Astrocyte of the cerebellum (primary cell): ENCODE measurements around the gene NCAPG.
A peak's percentile ranks its signal among the peaks of the same experiment; 100 is the strongest.

ENCODE experiments used
- DNase-seq: peaks from one replicate; pipeline ENCODE4 v3.0.0-alpha.2; 2011; ENCODE audit warnings: low read depth
- H3K4me3 ChIP-seq: 2 replicates; pipeline ENCODE4 v1.5.1; 2011; ENCODE audit warnings: mild to moderate bottlenecking, low read depth, low read length, moderate library complexity
- in situ Hi-C: cut with HindIII; loops from 2 replicates; pipeline ENCODE4 v1.10.0; 2017; ENCODE audit warnings: low sequenced_read_pairs
- TF ChIP-seq, protein P1 (sequence below): IDR thresholded peaks from 2 replicates; pipeline ENCODE4 v1.5.1; 2012; ENCODE audit warnings: low read length, low read depth, moderate library complexity, mild to moderate bottlenecking; ENCODE audit errors: missing control alignments

Gene NCAPG

DNA sequence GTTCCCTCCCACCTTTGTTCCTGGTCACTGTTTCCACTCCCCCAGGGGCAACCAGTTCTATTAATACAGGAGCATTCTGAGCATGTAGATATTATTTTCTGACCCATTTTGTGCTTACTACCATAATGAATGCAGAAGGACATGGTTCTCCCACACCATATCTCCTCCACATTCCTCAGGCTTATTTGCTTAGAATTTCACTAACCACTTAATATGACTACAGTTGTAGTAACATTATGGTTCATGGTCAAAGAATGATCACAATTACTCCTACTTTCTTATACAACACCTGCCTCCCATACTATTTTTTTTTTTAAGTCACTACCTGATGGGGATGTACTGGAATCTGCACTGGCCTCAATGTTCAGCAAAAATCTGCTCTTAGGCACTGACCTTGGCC is 21.8 kb upstream of the NCAPG start:
- no peak for DNase-seq
- in situ Hi-C loops: no loop called here
- no peak overlapping the region for H3K4me3 ChIP-seq
- TF ChIP-seq, protein P1, sequence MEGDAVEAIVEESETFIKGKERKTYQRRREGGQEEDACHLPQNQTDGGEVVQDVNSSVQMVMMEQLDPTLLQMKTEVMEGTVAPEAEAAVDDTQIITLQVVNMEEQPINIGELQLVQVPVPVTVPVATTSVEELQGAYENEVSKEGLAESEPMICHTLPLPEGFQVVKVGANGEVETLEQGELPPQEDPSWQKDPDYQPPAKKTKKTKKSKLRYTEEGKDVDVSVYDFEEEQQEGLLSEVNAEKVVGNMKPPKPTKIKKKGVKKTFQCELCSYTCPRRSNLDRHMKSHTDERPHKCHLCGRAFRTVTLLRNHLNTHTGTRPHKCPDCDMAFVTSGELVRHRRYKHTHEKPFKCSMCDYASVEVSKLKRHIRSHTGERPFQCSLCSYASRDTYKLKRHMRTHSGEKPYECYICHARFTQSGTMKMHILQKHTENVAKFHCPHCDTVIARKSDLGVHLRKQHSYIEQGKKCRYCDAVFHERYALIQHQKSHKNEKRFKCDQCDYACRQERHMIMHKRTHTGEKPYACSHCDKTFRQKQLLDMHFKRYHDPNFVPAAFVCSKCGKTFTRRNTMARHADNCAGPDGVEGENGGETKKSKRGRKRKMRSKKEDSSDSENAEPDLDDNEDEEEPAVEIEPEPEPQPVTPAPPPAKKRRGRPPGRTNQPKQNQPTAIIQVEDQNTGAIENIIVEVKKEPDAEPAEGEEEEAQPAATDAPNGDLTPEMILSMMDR: no peak

DNA sequence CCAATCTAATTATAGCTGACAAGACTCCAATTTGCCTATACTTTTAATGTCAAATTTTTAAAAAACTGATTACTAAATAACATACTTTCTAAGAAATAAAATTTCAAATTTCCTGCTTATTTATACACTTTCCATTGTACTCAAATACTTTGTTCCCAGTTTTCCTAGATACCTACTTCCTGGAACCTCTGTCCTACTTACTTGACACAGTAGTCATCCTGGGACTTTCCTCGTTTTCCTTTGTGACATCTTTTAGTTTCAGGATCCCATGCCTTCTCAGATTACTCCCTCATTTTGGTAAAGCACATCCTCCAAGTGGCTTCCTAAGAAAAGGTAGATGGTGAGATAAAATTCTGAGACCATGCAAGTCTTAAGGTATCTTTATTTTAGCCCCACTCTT is 16.0 kb upstream of the NCAPG start:
- TF ChIP-seq, protein P1: no peak
- DNase-seq: no peak
- in situ Hi-C loops: no loop called here
- no peak overlapping the region for H3K4me3 ChIP-seq

DNA sequence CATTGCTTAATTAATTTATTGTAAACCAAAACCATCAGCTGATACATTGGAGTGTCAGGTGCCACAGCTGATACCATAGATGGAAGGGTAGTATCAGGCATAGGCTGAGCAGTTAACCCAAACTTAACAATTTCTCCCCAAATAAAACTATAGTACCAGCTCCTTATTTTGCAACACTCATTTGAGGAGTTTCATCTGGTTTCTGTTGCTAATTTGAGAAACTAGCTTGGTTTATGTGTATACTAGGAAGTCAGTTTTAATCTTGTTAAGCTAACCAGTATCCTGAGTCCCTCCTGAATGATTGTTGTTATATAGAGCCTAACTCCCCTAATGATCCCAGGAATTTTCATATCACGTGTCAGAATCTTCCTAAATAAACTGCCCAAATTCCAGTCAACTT is 13.0 kb upstream of the NCAPG start:
- TF ChIP-seq, protein P1: no peak
- no peak overlapping the region for H3K4me3 ChIP-seq
- in situ Hi-C loops: no loop called here

DNA sequence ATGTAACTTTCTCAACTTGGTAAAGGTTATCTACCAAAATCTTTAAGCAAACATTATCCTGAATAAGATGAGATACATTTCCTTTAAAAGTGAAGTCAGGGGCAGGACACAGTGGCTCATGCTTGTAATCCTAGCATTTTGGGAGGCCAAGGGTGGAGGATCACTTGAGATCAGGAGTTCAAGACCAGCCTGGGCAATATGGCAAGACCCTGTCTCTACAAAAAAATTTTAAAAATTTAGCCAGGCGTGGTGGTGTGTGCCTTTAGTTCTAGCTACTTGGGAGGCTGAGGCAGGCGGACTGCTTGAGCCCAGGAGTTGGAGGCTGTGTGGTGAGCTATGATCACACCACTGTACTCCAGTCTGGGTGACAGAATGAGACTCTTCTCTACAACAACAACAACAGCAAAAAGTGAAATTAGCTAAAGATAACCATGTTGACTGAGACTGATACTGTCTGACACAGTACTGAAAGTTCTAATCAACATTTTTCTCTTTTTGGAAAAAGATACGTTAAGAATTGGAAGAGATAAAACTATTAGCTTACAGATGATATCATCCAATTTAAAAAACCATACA is 5.1 kb upstream of the NCAPG start:
- in situ Hi-C loops: no loop called here
- DNase-seq: no peak
- TF ChIP-seq, protein P1: no peak

More for the DNA sequence above, 13.0 kb upstream of the NCAPG start:
- no peak for DNase-seq

DNA sequence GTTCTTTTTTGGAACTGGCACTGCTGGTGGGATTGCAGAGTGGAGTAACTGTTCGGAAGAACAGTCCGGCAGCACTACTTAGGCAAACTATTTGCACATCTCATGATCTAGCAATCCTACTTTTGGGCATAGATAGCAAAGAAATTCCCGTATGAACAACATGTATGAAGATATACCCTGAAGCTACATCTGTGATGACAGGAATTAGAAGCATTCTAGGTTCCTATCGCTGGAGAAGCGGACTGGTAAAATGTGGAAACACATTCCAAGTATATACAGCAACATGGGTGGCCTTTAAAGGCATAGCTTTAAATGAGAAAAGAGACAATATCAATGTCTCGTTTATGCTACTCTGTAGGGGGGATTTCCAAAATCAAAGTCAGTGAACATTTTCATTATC is 3.3 kb upstream of the NCAPG start:
- TF ChIP-seq, protein P1: no peak
- DNase-seq: no peak
- in situ Hi-C loops: no loop called here
- peak overlapping the region; percentile 30 for H3K4me3 ChIP-seq

More for the DNA sequence above, 5.1 kb upstream of the NCAPG start:
- no peak overlapping the region for H3K4me3 ChIP-seq

DNA sequence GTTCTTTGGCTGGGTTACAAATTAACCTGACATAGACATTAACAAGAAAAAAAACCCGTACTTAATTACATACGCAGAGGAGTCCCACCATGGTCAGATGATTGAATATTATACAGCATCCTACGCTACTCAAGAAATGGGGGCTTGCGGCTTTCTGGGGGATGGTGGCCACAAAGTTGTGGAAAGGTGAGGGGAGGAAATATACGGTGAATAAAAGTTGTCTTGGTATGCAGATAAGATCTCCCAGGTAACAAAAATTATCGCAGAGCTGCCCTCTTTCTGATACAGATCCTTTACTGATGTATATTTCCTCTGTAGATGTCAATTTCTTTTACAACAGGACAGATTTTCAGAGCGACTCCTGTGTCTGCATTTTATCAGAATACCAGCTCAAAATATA is 1.1 kb upstream of the NCAPG start:
- no peak for DNase-seq
- TF ChIP-seq, protein P1: no peak
- in situ Hi-C loops: no loop called here
- peak overlapping the region; percentile 88 for H3K4me3 ChIP-seq
